Measurements from ENCODE around the gene ERBIN.

Gene ERBIN

DNA sequence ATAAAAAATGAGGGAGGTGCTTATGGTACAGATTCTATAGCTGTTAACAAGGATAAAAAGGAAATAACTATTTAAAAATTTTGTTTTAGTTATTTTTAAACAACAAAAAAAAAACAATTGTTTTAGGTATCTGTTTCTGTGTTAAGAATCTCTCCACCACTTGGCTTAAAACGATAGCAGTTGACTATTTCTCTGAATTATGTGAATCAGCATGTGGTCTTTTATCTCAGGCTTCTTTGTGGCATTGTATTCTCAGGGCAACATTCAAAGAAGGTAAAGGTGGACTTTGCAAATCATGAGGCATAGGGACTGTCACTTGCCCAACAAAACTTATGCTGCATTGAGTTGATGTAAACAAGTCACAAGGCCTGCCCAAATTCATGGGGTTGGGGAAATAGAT, 55.2 kb downstream of the ERBIN start:
- in situ Hi-C loops (cut with HindIII; ENCODE audit: low pct_unique_long_range_greater_than_20kb, low sequenced_read_pairs): no loop called here
- TF ChIP-seq JUND (IDR thresholded peaks at IDR 0.05; ENCODE audit: low read depth): no peak
- no peak for DNase-seq (ENCODE audit: low read depth in 1 of 2, low spot score in 1 of 2)

DNA sequence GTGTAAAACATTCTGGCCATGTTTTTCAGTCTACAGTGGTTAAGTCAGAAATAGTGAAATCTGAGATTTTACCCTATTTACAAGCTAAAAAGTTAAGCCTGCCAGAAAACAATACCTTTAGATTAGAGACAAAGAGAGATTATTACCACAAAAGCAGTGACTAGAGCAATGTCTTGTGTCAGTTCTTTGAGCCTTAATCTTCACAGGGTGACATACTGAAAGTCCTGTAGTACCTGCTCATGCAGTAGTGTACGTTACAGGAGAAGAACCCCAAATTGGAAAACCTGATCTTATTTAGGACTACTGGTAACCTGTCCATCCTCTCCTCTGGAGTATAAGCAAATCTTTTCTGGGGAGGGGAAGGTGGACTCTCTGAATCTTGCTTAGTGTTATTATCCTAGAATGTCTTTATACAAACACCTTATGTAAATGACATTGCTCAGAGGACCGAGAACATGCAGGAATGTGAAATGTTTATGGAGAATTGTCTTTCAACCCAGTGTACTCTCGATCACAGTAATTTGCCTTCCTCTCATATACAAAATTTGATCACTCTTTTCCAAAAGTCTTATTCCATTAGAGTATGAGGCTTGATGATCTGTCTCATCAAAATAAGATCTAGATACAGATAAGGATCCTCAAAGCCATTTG, 55.7 kb downstream of the ERBIN start:
- DNase-seq (ENCODE audit: low read depth in 1 of 2, low spot score in 1 of 2): no peak
- TF ChIP-seq JUND (IDR thresholded peaks at IDR 0.05; ENCODE audit: low read depth): no peak
- in situ Hi-C loops (cut with HindIII; ENCODE audit: low pct_unique_long_range_greater_than_20kb, low sequenced_read_pairs): no loop called here

DNA sequence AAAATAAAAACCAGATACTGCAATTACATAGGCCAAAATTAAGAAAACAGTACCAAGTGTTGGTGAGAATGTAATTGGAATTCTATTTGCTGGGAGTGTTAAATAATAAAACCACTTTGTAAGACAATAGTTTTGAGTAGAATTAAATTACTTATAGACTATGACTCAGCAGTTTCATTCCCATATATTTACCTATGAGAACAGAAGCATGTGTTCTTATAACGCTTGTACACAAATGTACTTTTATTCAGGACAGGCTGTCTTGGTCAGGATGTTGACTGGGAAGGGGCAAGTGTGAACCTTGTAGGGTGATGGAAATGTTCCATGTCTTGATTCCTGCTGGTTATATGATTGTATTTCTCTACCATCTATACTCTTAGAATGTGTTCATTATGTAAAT, 56.3 kb downstream of the ERBIN start:
- DNase-seq (ENCODE audit: low read depth in 1 of 2, low spot score in 1 of 2): no peak
- in situ Hi-C loops (cut with HindIII; ENCODE audit: low pct_unique_long_range_greater_than_20kb, low sequenced_read_pairs): no loop called here
- TF ChIP-seq JUND (IDR thresholded peaks at IDR 0.05; ENCODE audit: low read depth): no peak

DNA sequence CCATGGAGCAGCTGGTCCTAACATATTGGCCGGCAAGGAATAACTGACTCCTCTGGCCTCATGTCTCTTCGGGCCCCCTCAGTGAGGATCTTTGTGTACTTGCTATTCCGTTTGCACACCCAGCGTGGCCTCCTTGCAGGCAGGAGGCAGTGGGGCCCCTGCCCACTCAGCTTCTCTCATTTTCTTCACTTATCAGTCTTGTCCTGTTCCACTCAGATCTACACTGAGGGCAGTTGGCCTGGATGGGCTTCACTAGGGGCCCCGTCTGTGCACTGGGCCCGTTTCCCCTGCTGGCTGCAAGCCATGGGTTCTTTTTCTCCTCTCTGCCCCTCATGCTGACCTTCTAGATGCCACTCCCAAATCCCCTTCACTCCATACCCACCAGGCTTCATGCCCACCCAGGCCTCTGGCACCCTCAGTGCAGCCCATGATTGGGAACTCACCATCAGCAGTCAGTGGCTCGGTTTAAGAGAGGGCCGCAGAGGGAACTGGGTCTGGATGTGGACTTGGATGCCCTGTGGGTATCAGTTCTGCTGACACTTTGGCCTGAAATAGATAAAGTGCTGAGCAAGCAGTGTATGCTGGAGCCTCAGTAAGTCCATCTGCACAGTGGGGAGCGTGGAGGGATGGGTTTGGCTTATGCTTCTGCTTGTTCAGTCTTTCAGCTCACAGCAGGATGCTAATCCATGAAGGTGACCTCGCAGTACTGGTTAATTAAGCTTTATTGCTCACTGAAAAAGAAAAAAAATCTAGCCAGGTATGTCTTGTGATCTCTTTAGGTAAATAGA, 57.9 kb downstream of the ERBIN start:
- in situ Hi-C loops (cut with HindIII; ENCODE audit: low pct_unique_long_range_greater_than_20kb, low sequenced_read_pairs): no loop called here
- no peak for TF ChIP-seq JUND (IDR thresholded peaks at IDR 0.05; ENCODE audit: low read depth)
- no peak for DNase-seq (ENCODE audit: low read depth in 1 of 2, low spot score in 1 of 2)

DNA sequence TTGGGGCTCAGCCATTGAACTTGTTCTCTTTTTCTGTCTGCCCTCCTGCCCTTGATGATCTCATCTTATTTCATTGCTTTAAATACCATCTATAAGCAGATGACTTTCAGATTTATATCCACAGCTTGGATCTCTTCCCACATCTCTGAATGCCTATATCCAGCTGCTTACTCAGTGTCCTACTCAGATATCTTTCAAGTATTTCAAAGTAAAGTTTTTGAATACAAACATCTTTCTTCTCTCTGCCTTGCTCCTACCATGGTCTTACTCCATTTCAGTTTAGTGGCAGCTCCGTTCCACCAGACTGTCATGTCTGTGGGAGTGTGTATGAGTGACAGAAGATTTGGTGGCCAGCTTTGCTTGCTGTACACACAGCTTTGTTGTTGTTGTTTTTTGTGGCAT, 59.7 kb downstream of the ERBIN start:
- in situ Hi-C loops (cut with HindIII; ENCODE audit: low pct_unique_long_range_greater_than_20kb, low sequenced_read_pairs): no loop called here
- TF ChIP-seq JUND (IDR thresholded peaks at IDR 0.05; ENCODE audit: low read depth): no peak
- DNase-seq (ENCODE audit: low read depth in 1 of 2, low spot score in 1 of 2): no peak

DNA sequence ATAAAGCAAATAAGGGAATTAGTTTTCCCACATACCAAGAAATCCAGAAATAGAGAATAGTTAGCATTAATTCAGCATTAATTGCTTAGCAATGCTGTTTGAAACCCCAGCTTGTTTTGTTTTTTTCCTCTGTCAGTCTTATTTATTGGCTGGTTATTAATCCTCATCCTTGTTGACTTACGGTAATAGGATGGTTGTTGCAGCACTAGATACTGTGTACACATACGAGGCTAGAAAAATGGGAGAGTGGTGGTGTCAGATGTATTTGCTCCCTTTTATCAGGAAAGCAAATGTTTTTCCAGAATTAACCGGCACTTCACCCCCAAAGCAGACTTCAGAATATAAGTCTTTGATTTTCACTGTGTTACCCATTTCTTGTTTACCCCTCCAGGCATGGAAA, 60.4 kb downstream of the ERBIN start:
- DNase-seq (ENCODE audit: low read depth in 1 of 2, low spot score in 1 of 2): no peak
- in situ Hi-C loops (cut with HindIII; ENCODE audit: low pct_unique_long_range_greater_than_20kb, low sequenced_read_pairs): no loop called here
- TF ChIP-seq JUND (IDR thresholded peaks at IDR 0.05; ENCODE audit: low read depth): no peak

DNA sequence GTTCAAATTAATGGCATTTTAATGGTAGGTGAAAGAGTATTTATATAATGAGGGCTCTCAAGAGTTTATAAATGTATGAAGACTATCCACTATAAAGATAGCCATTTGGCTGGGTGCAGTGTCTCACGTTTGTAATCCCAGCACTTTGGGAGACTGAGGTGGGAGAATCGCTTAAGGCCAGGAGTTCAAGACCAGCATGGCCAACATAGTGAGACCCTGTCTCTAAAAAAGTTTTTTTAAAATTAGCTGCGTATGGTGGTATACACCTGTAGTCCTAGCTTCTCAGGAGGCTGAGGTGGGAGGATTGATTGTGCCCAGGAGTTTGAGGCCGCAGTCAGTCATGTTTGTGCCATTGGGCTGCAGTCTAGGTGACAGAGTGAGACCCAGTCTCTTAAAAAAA, 61.6 kb downstream of the ERBIN start:
- no peak for DNase-seq (ENCODE audit: low read depth in 1 of 2, low spot score in 1 of 2)
- TF ChIP-seq JUND (IDR thresholded peaks at IDR 0.05; ENCODE audit: low read depth): no peak
- in situ Hi-C loops (cut with HindIII; ENCODE audit: low pct_unique_long_range_greater_than_20kb, low sequenced_read_pairs): no loop called here

DNA sequence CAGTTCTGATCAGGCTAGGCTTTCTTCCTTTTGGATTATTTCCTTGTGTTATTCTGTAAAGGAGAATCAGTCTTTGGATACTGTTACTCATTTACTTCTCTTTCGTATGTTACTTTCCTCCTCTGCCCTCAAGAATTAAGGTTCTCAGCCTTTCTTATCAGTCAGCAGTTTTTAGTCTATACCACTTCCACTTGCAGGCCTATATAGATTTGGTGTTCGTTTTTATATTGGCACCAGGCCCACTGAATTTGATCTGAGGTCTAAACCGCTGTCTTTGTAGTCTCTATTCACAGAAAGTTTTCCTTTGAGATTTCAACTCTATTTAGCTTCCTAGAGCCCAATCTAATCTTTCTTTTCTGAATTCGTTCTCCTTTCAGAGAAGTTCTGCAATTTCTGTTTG, 62.8 kb downstream of the ERBIN start:
- no peak for DNase-seq (ENCODE audit: low read depth in 1 of 2, low spot score in 1 of 2)
- in situ Hi-C loops (cut with HindIII; ENCODE audit: low pct_unique_long_range_greater_than_20kb, low sequenced_read_pairs): no loop called here
- TF ChIP-seq JUND (IDR thresholded peaks at IDR 0.05; ENCODE audit: low read depth): no peak

DNA sequence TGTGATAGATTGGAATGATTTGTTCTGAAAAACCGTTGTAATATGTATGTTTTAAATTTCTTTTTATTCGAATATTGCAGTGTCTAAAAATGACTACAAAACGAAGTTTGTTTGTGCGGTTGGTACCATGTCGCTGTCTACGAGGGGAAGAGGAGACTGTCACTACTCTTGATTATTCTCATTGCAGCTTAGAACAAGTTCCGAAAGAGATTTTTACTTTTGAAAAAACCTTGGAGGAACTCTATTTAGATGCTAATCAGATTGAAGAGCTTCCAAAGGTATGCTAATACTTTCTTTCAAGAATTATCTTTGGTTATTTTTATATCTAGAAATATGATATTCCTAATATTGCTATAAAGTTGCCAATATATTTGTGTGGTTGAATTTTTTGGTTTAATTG, 66.3 kb downstream of the ERBIN start:
- TF ChIP-seq JUND (IDR thresholded peaks at IDR 0.05; ENCODE audit: low read depth): no peak
- no peak for DNase-seq (ENCODE audit: low read depth in 1 of 2, low spot score in 1 of 2)
- in situ Hi-C loops (cut with HindIII; ENCODE audit: low pct_unique_long_range_greater_than_20kb, low sequenced_read_pairs): no loop called here

DNA sequence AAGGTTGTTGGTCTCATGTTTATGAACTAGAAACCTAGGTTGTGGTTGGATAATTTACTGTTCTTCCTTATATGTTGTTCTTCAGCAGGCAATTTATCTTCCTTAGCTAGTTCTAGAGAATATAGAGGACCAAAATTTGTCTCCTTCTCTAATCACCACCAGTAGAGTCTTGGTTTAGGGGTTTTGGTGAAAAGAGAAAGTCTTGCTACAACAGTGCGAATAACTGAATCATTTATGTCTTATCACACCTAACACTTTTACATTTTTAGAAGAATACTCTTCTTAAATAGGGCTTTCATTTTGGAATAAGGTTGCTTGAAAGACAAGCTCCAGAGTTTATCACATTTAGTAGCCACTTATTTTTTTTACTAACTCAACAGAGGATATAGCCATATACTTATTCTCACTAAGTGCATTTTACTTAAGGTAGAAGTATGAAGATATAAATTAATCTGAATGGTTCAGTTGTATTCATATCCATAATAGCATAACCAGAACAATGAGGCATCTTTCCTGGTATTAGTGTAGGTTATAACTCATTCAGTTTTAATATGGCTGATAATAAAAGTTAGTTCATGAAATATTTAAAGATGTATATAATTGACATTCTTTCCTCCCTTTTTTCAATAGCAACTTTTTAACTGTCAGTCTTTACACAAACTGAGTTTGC, 67.9 kb downstream of the ERBIN start:
- in situ Hi-C loops (cut with HindIII; ENCODE audit: low pct_unique_long_range_greater_than_20kb, low sequenced_read_pairs): no loop called here
- TF ChIP-seq JUND (IDR thresholded peaks at IDR 0.05; ENCODE audit: low read depth): no peak
- DNase-seq (ENCODE audit: low read depth in 1 of 2, low spot score in 1 of 2): no peak

DNA sequence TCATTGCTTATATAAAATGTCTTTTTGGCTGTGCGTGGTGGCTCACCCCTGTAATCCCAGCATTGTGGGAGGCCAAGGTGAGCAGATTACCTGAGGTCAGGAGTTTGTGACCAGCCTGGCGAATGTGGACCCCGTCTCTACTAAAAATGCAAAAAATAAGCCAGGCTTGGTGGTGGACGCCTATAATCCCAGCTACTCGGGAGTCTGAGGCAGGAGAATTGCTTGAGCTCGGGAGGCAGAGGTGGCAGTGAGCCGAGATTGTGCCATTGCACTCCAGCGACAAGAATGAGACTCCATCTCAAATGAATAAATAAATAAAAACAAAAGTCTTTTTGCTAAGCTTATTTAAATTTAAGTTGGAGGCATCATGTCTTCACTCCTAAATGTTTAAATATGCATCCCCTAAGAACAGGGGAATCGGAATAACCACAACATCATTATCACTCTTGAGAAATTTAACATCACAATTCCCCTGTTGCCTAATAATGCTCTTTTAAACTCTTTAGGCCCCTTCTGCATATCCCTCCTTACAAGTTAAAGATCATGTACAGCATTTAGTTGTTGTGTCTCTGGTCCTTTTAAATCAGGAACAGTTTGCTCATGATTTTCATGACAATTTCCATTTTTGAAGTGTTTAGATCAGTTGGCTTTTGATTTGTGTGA, 72.8 kb downstream of the ERBIN start:
- no peak for TF ChIP-seq JUND (IDR thresholded peaks at IDR 0.05; ENCODE audit: low read depth)
- no peak for DNase-seq (ENCODE audit: low read depth in 1 of 2, low spot score in 1 of 2)
- in situ Hi-C loops (cut with HindIII; ENCODE audit: low pct_unique_long_range_greater_than_20kb, low sequenced_read_pairs): no loop called here

DNA sequence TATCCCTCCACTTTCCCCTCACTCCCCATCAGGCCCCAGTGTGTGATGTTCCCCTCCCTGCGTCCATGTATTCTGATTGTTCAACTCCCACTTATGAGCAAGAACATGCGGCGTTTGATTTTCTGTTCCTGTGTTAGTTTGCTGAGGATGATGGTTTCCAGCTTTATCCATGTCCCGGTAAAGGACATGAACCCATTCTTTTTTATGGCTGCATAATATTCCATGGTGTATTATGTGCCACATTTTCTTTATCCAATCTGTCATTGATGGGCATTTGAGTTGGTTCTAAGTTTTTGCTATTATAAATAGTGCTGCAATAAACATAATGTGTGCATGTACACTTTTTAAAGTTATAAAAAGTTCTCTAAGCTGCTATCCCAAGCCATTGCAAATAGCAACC, 75.6 kb downstream of the ERBIN start:
- no peak for TF ChIP-seq JUND (IDR thresholded peaks at IDR 0.05; ENCODE audit: low read depth)
- in situ Hi-C loops (cut with HindIII; ENCODE audit: low pct_unique_long_range_greater_than_20kb, low sequenced_read_pairs): no loop called here
- no peak for DNase-seq (ENCODE audit: low read depth in 1 of 2, low spot score in 1 of 2)

DNA sequence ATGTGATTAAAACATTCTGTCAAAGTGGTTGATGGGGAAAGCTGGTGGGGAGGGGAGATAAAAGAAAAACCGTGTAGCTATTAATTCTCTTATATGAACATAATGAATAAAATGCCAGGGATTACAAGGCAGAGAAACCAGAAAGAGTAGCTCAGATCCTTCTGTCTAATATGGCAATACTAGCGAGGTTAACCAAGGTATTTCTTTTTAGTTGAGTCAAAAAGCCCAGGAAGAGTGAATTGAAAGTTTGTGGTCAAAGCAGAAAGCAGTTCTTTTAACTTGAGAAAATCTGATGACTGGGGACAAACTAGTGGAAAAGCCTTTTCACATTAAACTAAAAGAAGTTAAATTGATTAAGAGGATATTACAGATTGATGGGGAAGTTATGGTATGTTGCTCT, 76.0 kb downstream of the ERBIN start:
- no peak for DNase-seq (ENCODE audit: low read depth in 1 of 2, low spot score in 1 of 2)
- in situ Hi-C loops (cut with HindIII; ENCODE audit: low pct_unique_long_range_greater_than_20kb, low sequenced_read_pairs): no loop called here
- TF ChIP-seq JUND (IDR thresholded peaks at IDR 0.05; ENCODE audit: low read depth): no peak

Measured in T47D (cell line).